ENCODE data around the gene FANCC.

- TF ChIP-seq FOXM1 (IDR thresholded peaks at IDR 0.05; ENCODE audit: borderline replicate concordance, low read depth) = no peak
- TF ChIP-seq EP300 (IDR thresholded peaks at IDR 0.05; ENCODE audit: borderline replicate concordance) = no peak
- no peak for TF ChIP-seq NFIC (IDR thresholded peaks at IDR 0.05)
- no peak for TF ChIP-seq REST (IDR thresholded peaks at IDR 0.05; ENCODE audit: low read depth)
- no peak for TF ChIP-seq USF1 (IDR thresholded peaks at IDR 0.05)
- no peak for TF ChIP-seq CEBPB (IDR thresholded peaks at IDR 0.05)
- TF ChIP-seq YY1 (IDR thresholded peaks at IDR 0.05; ENCODE audit: low read depth) = no peak
Observed at GRCh38 chr9:95104581-95104960, 212.9 kb downstream of the FANCC start.

All from Ishikawa (cell line).